ENCODE measurements around the gene HYAL3. TPM values are rescaled to one million over a fixed set of nuclear protein-coding genes. Genes with fewer than 3 reads are reported as not detected.

The HYAL3 gene
- total and polyA plus RNA-seq, 2 of the 8 experiments (the other 6 are each of a cell fraction or from before 2014, with no cell fraction given) = 3.2 to 12.2 TPM

GRCh38 chr3:50278123-50278879 is 20.9 kb downstream of the HYAL3 start (continued):
- TF ChIP-seq SIN3A (conservative IDR thresholded peaks at IDR 0.05 in 1 of 2, IDR thresholded peaks at IDR 0.05 in 1 of 2; ENCODE audit: low read depth in 1 of 2, low read length in 2 of 2) = no peak
- no peak for TF ChIP-seq RBBP5 (IDR thresholded peaks at IDR 0.05; ENCODE audit: borderline replicate concordance, low read depth, low read length)
- TF ChIP-seq KDM5A (IDR thresholded peaks at IDR 0.05; ENCODE audit: low read length) = no peak
- TF ChIP-seq USF2 (IDR thresholded peaks at IDR 0.05; ENCODE audit: low read length) = no peak
- TF ChIP-seq ASH2L (IDR thresholded peaks at IDR 0.05; ENCODE audit: low read length) = no peak
- no peak for TF ChIP-seq CTCF (IDR thresholded peaks at IDR 0.05; ENCODE audit: control extremely low read depth in 1 of 3, insufficient read depth in 1 of 3, low read depth in 1 of 3, low read length in 3 of 3)

Measured in H1 (cell line).